ENCODE data around the gene TSPAN17.
A peak's percentile ranks its signal among the peaks of the same experiment; 100 is the strongest.
"Not testable (repeated sequence)": the region's sequence is repeated elsewhere in the genome, so short reads cannot be mapped to it uniquely, and the experiment has no call there.

The TSPAN17 gene, protein sequence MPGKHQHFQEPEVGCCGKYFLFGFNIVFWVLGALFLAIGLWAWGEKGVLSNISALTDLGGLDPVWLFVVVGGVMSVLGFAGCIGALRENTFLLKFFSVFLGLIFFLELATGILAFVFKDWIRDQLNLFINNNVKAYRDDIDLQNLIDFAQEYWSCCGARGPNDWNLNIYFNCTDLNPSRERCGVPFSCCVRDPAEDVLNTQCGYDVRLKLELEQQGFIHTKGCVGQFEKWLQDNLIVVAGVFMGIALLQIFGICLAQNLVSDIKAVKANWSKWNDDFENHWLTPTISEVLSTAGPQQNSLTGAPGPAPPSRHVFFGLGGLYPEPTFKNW

DNA sequence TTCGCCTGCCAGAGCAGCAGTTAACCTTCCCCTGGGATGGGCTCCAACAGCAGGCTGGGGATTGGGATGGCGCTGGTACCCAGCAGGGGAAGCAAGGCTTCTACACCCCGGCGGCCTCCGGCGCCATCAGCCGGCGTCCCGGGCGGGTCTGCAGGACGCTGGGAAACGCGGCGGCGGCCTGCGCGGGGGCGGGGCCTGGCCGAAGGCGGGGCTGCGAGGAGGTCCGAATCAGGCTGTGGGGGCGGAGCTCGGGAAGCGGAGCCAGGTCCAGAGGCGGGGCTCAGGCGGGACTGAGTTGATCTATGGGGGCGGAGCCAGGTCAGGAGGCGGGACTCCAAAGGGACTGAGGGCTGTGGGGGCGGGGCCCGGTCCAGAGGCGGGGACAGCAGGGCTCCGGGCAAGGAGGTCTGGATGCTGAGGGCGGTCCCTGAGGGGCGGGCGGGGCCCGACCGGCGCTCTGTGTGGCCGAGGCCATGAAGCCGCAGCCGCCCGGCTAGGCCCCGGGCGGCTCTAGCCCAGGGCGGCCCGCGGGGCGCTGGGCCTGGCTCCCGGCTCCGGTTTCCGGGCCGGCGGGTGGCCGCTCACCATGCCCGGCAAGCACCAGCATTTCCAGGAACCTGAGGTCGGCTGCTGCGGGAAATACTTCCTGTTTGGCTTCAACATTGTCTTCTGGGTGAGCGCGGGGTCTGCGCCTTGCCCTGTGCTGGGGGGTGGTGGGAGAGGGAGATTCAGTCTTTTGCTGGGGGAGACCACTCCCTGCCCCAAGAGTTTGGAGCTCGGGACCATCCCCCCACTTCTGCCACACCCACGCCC is at the start of gene TSPAN17:
Gene TSPAN17 (plus strand): TSS at position 455 of the 813 bp plus-strand sequence. CDS start 132 bp downstream, at position 587.
- DNase-seq (ENCODE audit: low read depth) = peak; percentile 99
- peak within 1 kb of the TSS; percentile 85 for H3K4me3 ChIP-seq (replicated peaks; ENCODE audit: low read depth, low read length)
- TF ChIP-seq, protein P1, sequence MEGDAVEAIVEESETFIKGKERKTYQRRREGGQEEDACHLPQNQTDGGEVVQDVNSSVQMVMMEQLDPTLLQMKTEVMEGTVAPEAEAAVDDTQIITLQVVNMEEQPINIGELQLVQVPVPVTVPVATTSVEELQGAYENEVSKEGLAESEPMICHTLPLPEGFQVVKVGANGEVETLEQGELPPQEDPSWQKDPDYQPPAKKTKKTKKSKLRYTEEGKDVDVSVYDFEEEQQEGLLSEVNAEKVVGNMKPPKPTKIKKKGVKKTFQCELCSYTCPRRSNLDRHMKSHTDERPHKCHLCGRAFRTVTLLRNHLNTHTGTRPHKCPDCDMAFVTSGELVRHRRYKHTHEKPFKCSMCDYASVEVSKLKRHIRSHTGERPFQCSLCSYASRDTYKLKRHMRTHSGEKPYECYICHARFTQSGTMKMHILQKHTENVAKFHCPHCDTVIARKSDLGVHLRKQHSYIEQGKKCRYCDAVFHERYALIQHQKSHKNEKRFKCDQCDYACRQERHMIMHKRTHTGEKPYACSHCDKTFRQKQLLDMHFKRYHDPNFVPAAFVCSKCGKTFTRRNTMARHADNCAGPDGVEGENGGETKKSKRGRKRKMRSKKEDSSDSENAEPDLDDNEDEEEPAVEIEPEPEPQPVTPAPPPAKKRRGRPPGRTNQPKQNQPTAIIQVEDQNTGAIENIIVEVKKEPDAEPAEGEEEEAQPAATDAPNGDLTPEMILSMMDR (IDR thresholded peaks at IDR 0.05; ENCODE audit: low read length, missing control alignments) = peak; percentile 21

DNA sequence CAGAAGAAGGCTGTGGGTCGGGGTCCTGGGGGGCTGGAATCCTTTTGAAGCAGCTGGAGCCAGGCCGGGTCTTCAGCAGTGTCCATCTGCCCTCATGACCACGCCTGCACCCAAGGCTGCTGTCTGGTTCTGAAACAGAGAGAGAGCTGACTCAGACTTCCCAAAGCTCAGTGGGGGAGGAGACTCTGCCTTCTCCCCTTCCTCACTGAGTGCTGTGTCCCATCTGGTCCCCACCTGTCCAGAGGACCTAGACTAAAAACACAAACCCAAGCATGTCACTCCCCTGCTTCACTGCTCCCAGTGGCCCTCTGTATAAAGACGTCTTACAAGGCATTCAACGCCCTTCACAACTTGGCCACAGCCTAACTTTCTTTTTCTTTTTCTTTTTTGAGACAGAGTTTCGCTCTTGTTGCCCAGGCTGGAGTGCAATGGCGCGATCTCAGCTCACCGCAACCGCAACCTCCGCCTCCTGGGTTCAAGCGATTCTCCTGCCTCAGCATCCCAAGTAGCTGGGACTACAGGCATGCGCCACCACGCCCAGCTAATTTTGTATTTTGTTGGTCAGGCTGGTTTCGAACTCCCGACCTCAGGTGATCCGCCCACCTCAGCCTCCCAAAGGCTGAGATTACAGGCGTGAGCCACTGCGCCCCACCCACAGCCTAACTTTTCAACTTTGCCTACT is 47.4 kb upstream of the TSPAN17 start:
- not testable (repeated sequence) for DNase-seq (ENCODE audit: low read depth)

DNA sequence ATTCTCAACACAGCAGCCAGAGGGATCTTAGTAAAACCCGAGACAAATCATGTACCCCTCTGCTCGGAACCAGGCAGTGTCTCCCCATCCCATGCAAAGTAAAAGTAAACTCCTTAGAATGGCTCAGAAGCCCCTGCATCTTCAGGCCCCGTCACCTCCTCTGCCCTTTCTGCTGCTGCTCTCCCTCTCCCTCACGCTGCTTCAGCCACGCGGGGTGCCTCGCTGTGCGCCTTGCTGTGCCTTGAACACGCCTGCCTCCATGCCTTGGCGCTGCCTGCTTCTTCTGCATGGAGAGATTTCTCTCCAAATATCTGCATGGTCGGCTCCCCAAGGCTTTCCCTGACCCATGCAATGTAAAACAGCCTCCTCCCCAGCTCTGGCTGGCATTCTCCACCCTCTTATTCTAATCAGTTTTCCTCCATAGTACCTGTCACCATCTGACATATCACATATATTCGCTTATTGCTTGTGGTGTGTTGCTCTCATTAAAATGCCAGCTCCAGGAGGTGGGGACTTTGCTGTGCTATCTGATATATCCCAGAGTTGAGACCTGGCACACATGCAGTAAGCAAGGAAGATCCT is 45.3 kb upstream of the TSPAN17 start:
- H3K4me3 ChIP-seq (replicated peaks; ENCODE audit: low read depth, low read length) = no peak overlapping the region
- TF ChIP-seq, protein P1 (IDR thresholded peaks at IDR 0.05; ENCODE audit: low read length, missing control alignments) = no peak
- no peak for DNase-seq (ENCODE audit: low read depth)

More for the DNA sequence above, 47.4 kb upstream of the TSPAN17 start:
- not testable (repeated sequence) for H3K4me3 ChIP-seq (replicated peaks; ENCODE audit: low read depth, low read length)

DNA sequence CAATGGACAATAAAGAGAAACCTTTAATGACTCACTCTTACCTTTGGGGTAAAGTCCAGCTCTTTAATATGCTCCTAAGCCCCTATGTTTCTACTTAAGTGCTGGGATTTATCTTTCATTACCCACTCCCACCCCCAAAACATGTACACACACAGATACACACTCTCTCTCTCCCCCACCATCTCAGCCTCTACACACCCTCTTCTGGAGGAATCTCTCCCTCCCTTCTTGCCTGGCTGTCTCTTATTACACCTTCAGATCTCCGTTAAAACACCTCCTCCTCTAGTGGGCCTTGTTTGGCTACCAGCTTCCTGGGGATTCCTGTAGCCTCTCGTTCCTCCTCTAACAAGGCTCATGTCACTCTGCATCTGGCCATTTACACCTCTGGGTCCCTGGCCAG is 44.2 kb upstream of the TSPAN17 start:
- TF ChIP-seq, protein P1 (IDR thresholded peaks at IDR 0.05; ENCODE audit: low read length, missing control alignments) = no peak
- no peak for DNase-seq (ENCODE audit: low read depth)
- H3K4me3 ChIP-seq (replicated peaks; ENCODE audit: low read depth, low read length) = no peak overlapping the region

DNA sequence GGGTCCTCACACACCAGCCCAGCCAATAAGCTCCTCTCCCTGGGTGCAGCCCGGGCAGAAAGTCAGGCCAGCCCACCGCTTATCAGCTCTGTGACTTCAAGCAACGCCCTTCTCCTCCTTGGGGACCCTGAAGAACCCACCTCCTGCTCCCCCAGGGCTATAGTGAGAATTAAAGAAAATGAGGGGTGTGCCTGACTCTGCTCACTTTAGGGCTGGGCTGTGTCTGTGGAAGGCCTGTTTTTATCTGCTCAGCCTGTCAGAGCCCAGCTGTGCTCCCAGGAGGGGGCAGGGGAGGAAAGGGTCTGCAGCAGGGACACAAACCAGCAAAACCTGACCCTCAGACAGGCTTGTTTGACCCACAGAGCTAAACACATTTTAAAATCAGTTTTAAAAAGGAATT is 41.3 kb upstream of the TSPAN17 start:
- H3K4me3 ChIP-seq (replicated peaks; ENCODE audit: low read depth, low read length) = no peak overlapping the region
- TF ChIP-seq, protein P1 (IDR thresholded peaks at IDR 0.05; ENCODE audit: low read length, missing control alignments) = no peak
- DNase-seq (ENCODE audit: low read depth) = no peak

DNA sequence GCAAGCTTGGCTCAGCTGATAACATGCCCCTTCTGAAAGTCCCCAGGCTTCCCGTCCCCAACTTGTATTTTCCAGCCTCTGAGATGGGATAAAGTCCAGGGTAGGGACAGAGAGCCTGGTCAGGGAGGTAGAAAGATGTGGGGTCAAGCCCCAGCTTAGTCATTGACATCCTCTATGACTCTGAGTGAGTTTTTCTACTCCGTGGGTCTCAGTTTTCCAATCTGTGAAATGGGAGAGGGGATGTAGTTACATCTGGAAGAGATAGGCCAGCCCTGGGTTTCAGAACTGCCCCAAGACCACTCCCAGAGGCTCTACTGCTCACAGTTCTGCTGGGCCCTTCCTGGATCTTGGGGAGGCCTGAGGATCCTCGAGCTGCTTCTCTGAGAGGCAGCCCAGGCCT is 40.4 kb upstream of the TSPAN17 start:
- DNase-seq (ENCODE audit: low read depth) = no peak
- TF ChIP-seq, protein P1 (IDR thresholded peaks at IDR 0.05; ENCODE audit: low read length, missing control alignments) = no peak
- no peak overlapping the region for H3K4me3 ChIP-seq (replicated peaks; ENCODE audit: low read depth, low read length)
